Measurements from ENCODE around the gene TMPRSS13.
"Not testable (repeated sequence)": the region's sequence is repeated elsewhere in the genome, so short reads cannot be mapped to it uniquely, and the experiment has no call there.

The TMPRSS13 gene

GRCh38 chr11:117874253-117874909 is 54.8 kb downstream of the TMPRSS13 start:
- DNase-seq (ENCODE audit: low read depth in 4 of 4, low spot score in 1 of 4) = no peak

DNA sequence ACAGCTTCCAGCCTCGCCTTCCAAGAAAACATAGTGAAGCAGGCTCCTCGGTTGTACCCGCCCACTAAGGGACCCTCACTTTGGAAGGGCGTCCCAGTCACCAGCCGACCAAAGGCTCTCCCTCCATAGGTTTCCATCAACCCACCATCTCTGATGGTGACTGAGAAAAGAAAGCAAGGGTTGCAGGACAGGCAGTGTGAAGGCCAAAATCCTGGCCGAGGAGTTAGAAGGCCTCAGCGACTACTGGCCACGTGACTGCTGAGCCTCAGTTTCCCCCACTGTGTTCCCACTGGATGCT is 55.4 kb downstream of the TMPRSS13 start:
- DNase-seq (ENCODE audit: low read depth in 4 of 4, low spot score in 1 of 4) = no peak

- DNase-seq (ENCODE audit: low read depth in 4 of 4, low spot score in 1 of 4) = no peak
Observed at GRCh38 chr11:117872975-117873827, 56.0 kb downstream of the TMPRSS13 start.

DNA sequence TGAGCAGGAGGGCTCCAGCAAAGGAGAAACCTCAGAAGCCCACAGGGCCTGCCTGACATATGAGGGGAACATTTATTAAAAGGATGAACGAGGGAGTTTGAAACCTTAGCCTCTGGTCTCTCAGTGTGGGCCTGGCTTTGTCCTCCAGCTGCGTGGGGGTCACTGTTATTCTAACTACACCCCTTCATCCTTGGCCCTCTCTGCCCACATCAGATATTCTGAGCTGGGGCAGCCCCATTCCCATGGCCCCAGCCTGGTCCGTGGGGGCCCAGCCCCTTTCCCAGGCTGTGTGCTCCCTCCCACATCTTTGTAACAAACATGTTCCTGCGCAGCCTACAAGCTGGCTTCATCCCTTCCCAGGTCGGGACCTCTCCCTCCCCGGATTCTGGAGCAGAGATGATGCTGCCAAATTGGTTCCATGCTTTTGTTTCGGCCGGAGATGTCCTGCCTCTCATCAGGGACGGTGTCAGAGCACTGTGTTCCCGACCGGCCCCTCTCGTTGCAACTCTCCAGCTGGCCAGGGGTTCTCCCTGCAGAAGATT is 56.7 kb downstream of the TMPRSS13 start:
- no peak for DNase-seq (ENCODE audit: low read depth in 4 of 4, low spot score in 1 of 4)

DNA sequence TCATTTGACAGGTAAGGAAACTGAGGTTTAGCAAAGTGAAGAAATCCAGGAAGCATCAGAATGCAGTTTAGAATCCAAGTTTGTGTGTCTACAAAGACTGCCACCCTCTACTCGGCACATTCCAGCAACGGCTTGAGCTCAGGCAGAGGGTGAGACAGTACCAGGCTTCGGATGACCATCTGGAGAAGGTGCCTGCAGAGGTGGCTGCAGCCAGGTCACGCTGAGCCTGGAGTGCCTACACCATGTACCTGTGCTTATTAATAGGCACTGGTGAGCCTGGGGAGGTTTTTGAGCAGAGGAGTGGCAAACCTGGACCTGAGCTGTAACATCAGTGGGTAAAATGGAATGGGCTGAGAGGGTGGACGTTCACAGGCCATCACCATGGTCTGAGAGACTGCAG is 57.4 kb downstream of the TMPRSS13 start:
- no peak for DNase-seq (ENCODE audit: low read depth in 4 of 4, low spot score in 1 of 4)

GRCh38 chr11:117871160-117871559 is 58.0 kb downstream of the TMPRSS13 start:
- DNase-seq (ENCODE audit: low read depth in 4 of 4, low spot score in 1 of 4) = no peak

DNA sequence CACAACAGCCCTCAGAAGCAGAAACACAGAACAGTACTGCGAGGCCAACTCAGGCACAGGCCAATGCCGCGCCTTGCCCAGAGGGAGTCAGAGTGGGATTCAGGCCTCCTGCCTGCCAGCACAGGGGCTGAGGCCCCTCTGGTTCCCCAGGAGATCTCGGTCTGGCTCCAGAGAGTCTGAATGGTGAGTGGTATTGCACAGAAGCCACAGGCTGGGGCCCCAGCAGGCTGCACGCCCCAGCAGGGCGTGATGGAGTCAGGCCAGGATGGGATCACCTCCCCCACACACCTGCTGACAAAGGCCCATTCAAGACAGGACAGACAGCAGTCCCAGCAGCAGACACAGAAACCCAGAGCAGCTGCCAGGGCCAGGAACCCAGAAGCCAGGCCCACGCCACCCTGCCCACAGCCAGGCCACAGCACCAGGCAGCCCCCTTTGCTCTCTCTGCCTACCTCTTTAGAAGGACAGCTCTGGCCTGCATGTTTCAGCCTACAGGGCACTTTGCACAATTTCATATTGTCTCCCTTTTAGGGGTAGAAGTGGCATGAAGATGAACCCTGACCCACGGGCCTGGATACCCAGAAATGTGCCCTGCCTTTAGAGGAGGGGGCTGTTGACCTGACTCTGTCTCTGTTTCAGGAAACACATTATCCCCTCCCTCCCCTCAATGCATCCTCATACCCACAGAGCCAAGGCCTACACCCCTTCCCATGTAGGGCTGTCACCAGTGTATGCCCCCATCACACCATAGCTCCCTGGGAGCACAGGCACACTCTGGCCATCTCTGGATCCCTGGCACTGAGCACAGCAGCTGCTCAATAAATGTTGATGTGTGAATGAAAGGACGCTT is 58.9 kb downstream of the TMPRSS13 start:
- DNase-seq (ENCODE audit: low read depth in 4 of 4, low spot score in 1 of 4) = no peak

- no peak for DNase-seq (ENCODE audit: low read depth in 4 of 4, low spot score in 1 of 4)
Observed at GRCh38 chr11:117869604-117870003, 59.6 kb downstream of the TMPRSS13 start.

GRCh38 chr11:117868815-117869561 is 60.2 kb downstream of the TMPRSS13 start:
- DNase-seq (ENCODE audit: low read depth in 4 of 4, low spot score in 1 of 4) = no peak

DNA sequence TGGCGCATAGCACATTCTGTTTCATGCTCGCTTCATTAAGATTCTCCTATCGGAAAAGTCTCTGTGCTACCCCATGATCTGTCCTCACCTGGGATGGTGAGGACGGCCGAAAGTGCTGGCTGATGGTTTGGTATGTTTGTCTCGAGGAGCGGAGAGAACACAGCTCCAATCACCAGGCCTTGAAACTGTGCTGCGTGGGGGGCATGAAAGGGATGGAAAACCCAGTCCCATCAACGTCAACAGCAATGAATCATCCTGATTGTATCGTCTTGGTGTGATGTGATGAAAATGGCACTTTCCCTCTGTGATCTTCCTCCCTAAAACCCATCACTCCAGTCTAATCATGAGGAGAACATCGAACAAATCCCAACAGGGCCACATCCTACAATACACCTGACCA is 61.1 kb downstream of the TMPRSS13 start:
- DNase-seq (ENCODE audit: low read depth in 4 of 4, low spot score in 1 of 4) = no peak

DNA sequence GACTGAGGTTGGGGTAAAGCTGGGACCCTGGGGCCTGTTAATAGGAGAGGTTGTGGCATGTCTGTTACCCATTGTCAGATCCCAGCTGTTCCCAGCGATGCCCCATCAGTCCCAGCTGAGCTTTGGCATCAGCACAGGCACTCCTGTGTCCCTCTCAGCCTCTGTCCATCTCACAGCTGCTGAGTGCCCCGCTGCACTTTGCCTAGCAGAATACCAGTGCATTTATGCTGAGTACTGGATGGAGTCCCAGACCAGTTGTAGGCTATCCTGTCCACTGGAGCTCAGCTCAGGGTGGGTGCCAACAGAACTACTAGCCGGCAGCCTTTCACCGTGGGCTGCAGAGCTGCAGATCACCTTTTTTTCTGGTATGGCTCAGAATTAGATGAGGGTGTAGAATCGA is 62.7 kb downstream of the TMPRSS13 start:
- DNase-seq (ENCODE audit: low read depth in 4 of 4, low spot score in 1 of 4) = no peak

- DNase-seq (ENCODE audit: low read depth in 4 of 4, low spot score in 1 of 4) = not testable (repeated sequence)
Observed at GRCh38 chr11:117865546-117865945, 63.7 kb downstream of the TMPRSS13 start.

- DNase-seq (ENCODE audit: low read depth in 4 of 4, low spot score in 1 of 4) = no peak
Observed at GRCh38 chr11:117863383-117863782, 65.8 kb downstream of the TMPRSS13 start.

GRCh38 chr11:117862753-117863152 is 66.4 kb downstream of the TMPRSS13 start:
- DNase-seq (ENCODE audit: low read depth in 4 of 4, low spot score in 1 of 4) = no peak

DNA sequence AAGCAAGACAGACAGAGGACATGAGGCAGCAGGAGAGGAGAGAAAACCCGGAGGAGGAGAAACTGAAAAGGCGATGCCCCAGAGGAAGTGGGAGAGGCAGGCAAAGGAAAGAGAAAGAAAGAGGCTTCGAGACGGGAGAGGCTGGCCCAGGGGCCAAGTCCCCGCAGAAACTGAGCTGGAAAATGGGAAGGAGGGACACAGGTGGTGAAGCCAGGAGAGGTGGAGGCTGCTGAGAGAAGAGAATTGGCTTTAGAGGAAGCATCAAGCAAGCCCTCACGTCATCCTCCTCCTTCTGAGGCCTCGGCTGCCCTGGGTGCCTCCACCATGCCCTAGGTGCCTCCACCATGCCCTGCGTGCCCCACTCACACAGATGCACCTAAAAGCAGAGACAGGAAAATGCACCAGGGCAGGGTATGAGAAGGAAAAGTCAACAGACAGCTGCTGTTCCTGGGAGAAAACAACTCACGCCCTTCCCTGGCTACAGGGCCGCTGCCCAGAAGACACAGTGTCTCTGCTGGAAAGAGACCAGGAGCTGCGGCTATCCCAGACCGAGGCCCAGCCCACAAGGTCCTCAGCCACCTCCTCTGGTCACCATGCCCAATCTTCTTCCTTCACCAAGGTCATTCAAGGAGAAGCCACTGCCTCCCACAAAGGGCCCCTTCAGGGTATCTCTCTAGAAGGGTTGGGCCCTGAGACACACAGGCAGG is 67.0 kb downstream of the TMPRSS13 start:
- DNase-seq (ENCODE audit: low read depth in 4 of 4, low spot score in 1 of 4) = no peak

DNA sequence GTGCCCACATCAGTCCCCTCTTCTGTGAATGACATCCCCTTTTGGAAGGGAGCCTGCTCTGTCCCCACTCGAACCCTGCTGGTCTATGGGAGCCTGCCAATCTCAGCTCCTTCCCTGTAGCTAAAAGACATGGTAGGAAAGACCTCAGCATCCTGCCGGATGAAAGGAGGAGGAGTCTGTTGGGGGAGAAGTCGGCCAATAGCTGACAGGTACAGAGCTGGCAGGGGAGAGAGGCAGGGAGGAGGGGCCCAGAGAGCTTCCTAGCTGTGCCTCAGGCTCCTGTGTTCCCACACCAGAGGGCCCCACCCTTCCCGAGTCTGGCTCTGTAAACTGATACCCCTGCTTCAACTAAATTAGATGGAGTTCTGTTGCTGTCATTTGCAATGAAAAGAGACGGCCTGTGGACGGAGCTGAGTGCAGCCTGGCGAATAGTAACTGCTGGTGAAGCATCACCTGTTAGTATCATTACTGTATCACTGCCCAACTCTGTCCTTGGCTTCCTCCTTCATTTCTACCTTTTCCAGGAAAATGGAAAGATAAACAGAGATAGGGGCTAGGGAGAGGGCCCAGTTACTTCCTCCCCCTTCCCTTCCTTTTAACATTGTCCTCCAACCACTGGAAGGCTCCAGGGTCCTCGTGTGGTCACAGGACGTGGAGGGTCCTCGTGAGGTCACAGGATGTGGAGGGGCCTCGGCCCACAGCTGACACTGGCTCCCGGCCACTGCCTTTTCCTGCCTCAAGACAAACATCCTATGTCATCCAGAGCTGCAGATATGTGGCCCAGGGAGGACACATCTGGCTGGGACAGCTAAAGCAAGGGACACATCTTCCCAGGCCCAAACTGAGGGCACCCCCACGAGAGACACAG is 67.8 kb downstream of the TMPRSS13 start:
- DNase-seq (ENCODE audit: low read depth in 4 of 4, low spot score in 1 of 4) = no peak

GRCh38 chr11:117860139-117860538 is 69.1 kb downstream of the TMPRSS13 start:
- no peak for DNase-seq (ENCODE audit: low read depth in 4 of 4, low spot score in 1 of 4)

- DNase-seq (ENCODE audit: low read depth in 4 of 4, low spot score in 1 of 4) = no peak
Observed at GRCh38 chr11:117859488-117860112, 69.6 kb downstream of the TMPRSS13 start.

DNA sequence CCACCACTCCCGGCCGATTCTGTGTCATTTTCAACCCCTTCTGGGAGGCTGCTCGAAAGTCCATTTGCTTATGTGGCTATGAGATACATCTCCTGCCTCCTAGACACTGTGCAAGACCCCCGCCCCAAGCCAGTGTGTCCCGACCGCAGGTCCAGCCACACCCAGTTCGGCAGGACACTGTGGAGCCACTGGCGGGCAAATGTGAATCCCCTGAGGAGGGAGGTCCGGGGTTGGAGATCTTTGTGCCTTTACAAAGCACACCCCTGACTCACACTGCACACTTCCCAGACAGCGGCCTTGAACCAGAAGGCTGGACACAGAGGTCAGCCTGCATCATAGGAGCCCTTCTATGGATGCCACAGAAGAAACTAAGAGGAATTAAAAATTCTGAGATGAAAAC is 70.1 kb downstream of the TMPRSS13 start:
- DNase-seq (ENCODE audit: low read depth in 4 of 4, low spot score in 1 of 4) = no peak

Measured in stimulated activated CD4-positive, alpha-beta T cell treated with anti-CD3 and anti-CD28 coated beads, Interleukin-1b, Interleukin-23, amount 100 ng/mL, for 24 hours (primary cell).